ENCODE data around the gene HAUS8. TPM values are rescaled to one million over a fixed set of nuclear protein-coding genes. Genes with fewer than 3 reads are reported as not detected.

Gene HAUS8
- total and polyA plus RNA-seq, 2 of the 8 experiments (the other 6 are each of a cell fraction or from before 2014, with no cell fraction given), result 18.4 to 23.2 TPM

DNA sequence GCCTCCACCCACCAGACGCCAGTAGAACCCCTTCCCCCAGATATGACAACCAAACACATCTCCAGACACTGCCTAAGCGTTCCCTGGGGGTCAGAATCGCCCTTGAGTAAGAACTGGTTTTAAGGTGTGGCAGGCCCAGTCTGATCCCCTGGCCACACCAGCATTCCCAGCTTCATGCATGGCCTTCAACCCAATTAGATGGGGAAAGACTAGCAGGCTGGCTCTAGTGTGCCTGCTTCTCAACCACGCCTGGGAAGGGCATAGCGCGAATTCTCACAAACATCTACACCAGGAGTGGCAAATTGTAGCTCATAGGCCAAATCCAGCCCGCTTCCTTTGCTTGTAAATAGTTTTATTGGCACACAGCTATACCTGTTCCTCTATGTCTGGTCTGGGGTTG, 13.6 kb downstream of the HAUS8 start:
- WGBS, 2 experiments (ENCODE audit: extremely low coverage in 1 of 2, insufficient coverage in 1 of 2, insufficient read length in 1 of 2, insufficient replicate concordance in 2 of 2, low coverage in 1 of 2, low lambda C conversion rate in 2 of 2, missing lambda C conversion rate in 1 of 2), result 98% methylated on average over 7 of the region's 7 CpGs; no CpG with 5 or more reads in 1 of the 2 experiments
- FAIRE-seq, result no peak
- TF ChIP-seq RFX5 (IDR thresholded peaks at IDR 0.05; ENCODE audit: borderline replicate concordance, low read depth, low read length), result no peak
- TF ChIP-seq, protein P1, sequence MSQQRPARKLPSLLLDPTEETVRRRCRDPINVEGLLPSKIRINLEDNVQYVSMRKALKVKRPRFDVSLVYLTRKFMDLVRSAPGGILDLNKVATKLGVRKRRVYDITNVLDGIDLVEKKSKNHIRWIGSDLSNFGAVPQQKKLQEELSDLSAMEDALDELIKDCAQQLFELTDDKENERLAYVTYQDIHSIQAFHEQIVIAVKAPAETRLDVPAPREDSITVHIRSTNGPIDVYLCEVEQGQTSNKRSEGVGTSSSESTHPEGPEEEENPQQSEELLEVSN (IDR thresholded peaks at IDR 0.05), result no peak
- TF ChIP-seq ATF3 (IDR thresholded peaks at IDR 0.05; ENCODE audit: insufficient read depth, low read depth, low read length), result no peak
- TF ChIP-seq SUZ12 (IDR thresholded peaks at IDR 0.05; ENCODE audit: low read length), result no peak
- TF ChIP-seq ASH2L (IDR thresholded peaks at IDR 0.05; ENCODE audit: low read length), result no peak
- no peak for TF ChIP-seq EP300 (IDR thresholded peaks at IDR 0.05; ENCODE audit: borderline replicate concordance in 1 of 2, low read depth in 2 of 2, low read length in 2 of 2)
- TF ChIP-seq CHD1 (IDR thresholded peaks at IDR 0.05; ENCODE audit: low read depth, low read length), result no peak
- no peak for TF ChIP-seq RNF2 (IDR thresholded peaks at IDR 0.05; ENCODE audit: borderline replicate concordance, low read depth, low read length, missing control alignments, poor library complexity, severe bottlenecking)
- TF ChIP-seq POLR2AphosphoS5 (IDR thresholded peaks at IDR 0.05; ENCODE audit: low read depth, low read length), result no peak
- TF ChIP-seq RBBP5 (IDR thresholded peaks at IDR 0.05; ENCODE audit: borderline replicate concordance, low read depth, low read length), result no peak

More for the DNA sequence above, 13.6 kb downstream of the HAUS8 start:
- Histone ChIP-seq H3K4me1 (replicated peaks in 1 of 4; ENCODE audit: control insufficient read depth in 3 of 4, insufficient read depth in 4 of 4, low read length in 3 of 4) (no peaks in the 10 kb centered on the region), H4K91ac (replicated peaks; ENCODE audit: insufficient read length, low read length) (no peak overlapping the region), H3K23me2 (ENCODE audit: low read depth, low read length) (no peaks in the 10 kb centered on the region), H3K27ac (ENCODE audit: low read depth, low read length) (no peak overlapping the region), H3K79me1 (ENCODE audit: low read depth, low read length) (peaks cover 2% of the 10 kb centered on the region; the same call in 1 of the 2 replicates), H3K9me3 (ENCODE audit: insufficient read depth in 2 of 2, low read depth in 1 of 2, low read length in 1 of 2) (peaks cover 19 to 22% of the 10 kb centered on the region in 2 experiments), H2AK5ac (ENCODE audit: low read depth, low read length) (no peak overlapping the region), H4K8ac (ENCODE audit: extremely low read depth, insufficient read depth, low read length) (no peak overlapping the region), H2BK20ac (ENCODE audit: low read length) (no peak overlapping the region), H3K18ac (ENCODE audit: extremely low read depth, low read length) (no peak overlapping the region), H3K27me3 (replicated peaks in 1 of 4; ENCODE audit: control insufficient read depth in 3 of 4, extremely low read depth in 1 of 4, insufficient read depth in 3 of 4, low read length in 3 of 4) (no peaks in the 10 kb centered on the region), H3K14ac (ENCODE audit: insufficient read length) (no peak overlapping the region), H4K20me1 (replicated peaks in 1 of 2; ENCODE audit: control insufficient read depth in 1 of 2, insufficient read depth in 2 of 2, low read length in 2 of 2) (peaks cover 2 to 3% of the 10 kb centered on the region in 2 experiments), H2BK15ac (ENCODE audit: low read length) (no peak overlapping the region), H3K4me3 (ENCODE audit: extremely low read depth in 1 of 4, insufficient read depth in 2 of 4, low read depth in 3 of 4, low read length in 4 of 4) (no peak overlapping the region), H2BK120ac (replicated peaks; ENCODE audit: low read depth, low read length) (no peak overlapping the region), H3K56ac (replicated peaks; ENCODE audit: insufficient read length, low read depth, low read length) (no peak overlapping the region), H3K79me2 (ENCODE audit: control insufficient read depth in 1 of 2, insufficient read depth in 2 of 2, low read length in 2 of 2) (peaks cover 0 to 32% of the 10 kb centered on the region in 2 experiments; a peak in 2 of 4 replicates), H4K5ac (ENCODE audit: insufficient read length, low read depth, low read length) (no peak overlapping the region), H3K9ac (replicated peaks in 1 of 4; ENCODE audit: extremely low read depth in 1 of 4, low read depth in 3 of 4, low read length in 3 of 4) (no peak overlapping the region), H2BK5ac (ENCODE audit: low read depth, low read length) (no peak overlapping the region), H2BK12ac (ENCODE audit: low read depth, low read length) (no peak overlapping the region), H3K4ac (replicated peaks; ENCODE audit: insufficient read length, low read depth, low read length) (no peak overlapping the region), H3K36me3 (ENCODE audit: control insufficient read depth in 2 of 4, insufficient read depth in 4 of 4, low read length in 3 of 4) (peaks cover 23 to 42% (median 35%) of the 10 kb centered on the region in 4 experiments), H3K23ac (ENCODE audit: insufficient read length) (no peak overlapping the region), H3K4me2 (ENCODE audit: insufficient read depth in 1 of 2, low read depth in 2 of 2, low read length in 2 of 2) (no peak overlapping the region), H2AFZ (ENCODE audit: low read length) (no peak overlapping the region)
- no peak for DNase-seq (ENCODE audit: low read depth in 1 of 2, low spot score in 2 of 2)
- POLR2A ChIA-PET (ENCODE audit: partially characterized antibody), result no interaction called here
- CTCF ChIA-PET (ENCODE audit: partially characterized antibody), result interaction anchor here (0.7 to 1.1 kb wide), 2 partner anchors 9 to 146 kb away, joined by 3 read pairs; no protein-coding TSS in a partner anchor

Measured in H1 (cell line).